Peyer's patch (tissue), 4 donors: Measurements from ENCODE around the gene RTEL1. TPM values are rescaled to one million over a fixed set of nuclear protein-coding genes. Genes with fewer than 3 reads are reported as not detected.

Experiments
- DNase-seq, 3 donors: peaks; one replicate each; pipeline ENCODE4 v3.0.0-alpha.2; 2017 to 2019
- H3K27ac ChIP-seq, 4 donors: fragments of 200-600 bp; sonication (generic); one replicate each; pipeline ENCODE4 v1.5.1; 2016 to 2019
- H3K27me3 ChIP-seq, 2 donors: fragments of 200-600 bp; sonication (generic); one replicate each; pipeline ENCODE4 v1.5.1; 2019
- H3K36me3 ChIP-seq, 3 donors: fragments of 200-600 bp; sonication (generic); one replicate each; pipeline ENCODE4 v1.5.1; 2016 to 2019
- H3K4me1 ChIP-seq, 4 donors: fragments of 200-600 bp; sonication (generic); one replicate each; pipeline ENCODE4 v1.5.1; 2016 to 2019
- H3K4me3 ChIP-seq, 4 donors: fragments of 200-600 bp; sonication (generic); 1 replicate in 3 of 4; 2 replicates in 1 of 4; pipeline ENCODE4 v1.5.1; 2016 to 2019; ENCODE audit warnings: mild to moderate bottlenecking in 1 of 4
- H3K9me3 ChIP-seq, 4 donors: fragments of 200-600 bp; sonication (generic); one replicate each; pipeline ENCODE4 v1.5.1; 2016 to 2019; ENCODE audit warnings: mild to moderate bottlenecking in 1 of 4
- CTCF ChIP-seq, 6 experiments: fragments of 450-650 bp in 4 of 6; fragments of 200-600 bp in 2 of 6; sonication (generic) in 1 of 6; IDR thresholded peaks; one replicate each; pipeline ENCODE4 v1.5.1; 2017 to 2019; ENCODE audit warnings: antibody characterized with exemption in 6 of 6, mild to moderate bottlenecking in 3 of 6, moderate library complexity in 1 of 6
- POLR2A ChIP-seq, 2 donors: fragments of 450-650 bp; IDR thresholded peaks; one replicate each; pipeline ENCODE4 v1.5.1; 2017; ENCODE audit warnings: antibody characterized with exemption in 2 of 2, mild to moderate bottlenecking in 2 of 2, moderate library complexity in 2 of 2
- small RNA-seq, 2 donors: library from RNA; depleted of rRNA; stranded (forward); fragments of <200 nt; gene quantifications; one replicate each; pipeline ENCODE3, GENCODE V24; 2016
- total RNA-seq, 4 donors: library from RNA; depleted of rRNA; stranded (reverse); fragments of >200 nt; gene quantifications; one replicate each; pipeline ENCODE4 v1.1.0, GENCODE V29; 2016

Gene RTEL1
- total RNA-seq, 4 donors from 2014 or later = 25.6 to 61.1 (median 30.2) TPM

DNA sequence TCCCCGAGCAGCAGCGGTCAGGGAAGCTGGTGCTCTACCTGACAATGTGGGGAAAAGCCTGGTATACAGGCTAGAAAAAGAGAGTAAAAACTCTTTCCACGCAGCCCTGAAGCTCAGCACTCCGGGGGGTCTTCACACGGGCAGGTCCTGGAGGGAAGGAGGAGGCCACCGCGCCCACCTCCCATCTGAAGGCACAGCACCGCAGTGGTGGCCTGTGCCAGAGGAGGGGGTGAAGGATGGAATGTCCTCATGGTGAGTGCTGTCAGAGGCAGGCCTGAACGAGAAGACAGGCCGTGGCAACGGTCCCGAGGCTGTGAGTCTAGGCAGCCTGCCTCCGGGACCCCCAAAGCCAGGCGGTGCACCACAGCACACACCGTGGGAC, 87.3 kb downstream of the RTEL1 start:
- Histone ChIP-seq H3K36me3 (peaks cover 0 to 22% (median 0%) of the 10 kb centered on the region in 3 donors), H3K4me3 (no peak overlapping the region), H3K4me1 (peaks cover 0 to 15% (median 10%) of the 10 kb centered on the region in 4 donors), H3K27me3 (no peaks in the 10 kb centered on the region), H3K27ac (no peak overlapping the region), H3K9me3 (no peaks in the 10 kb centered on the region)
- TF ChIP-seq POLR2A (IDR thresholded peaks at IDR 0.05) (no peak), CTCF (IDR thresholded peaks at IDR 0.05) (no peak)
- DNase-seq = no peak

Small RNA genes lying within 50 kb of the gene (small RNA-seq; reads per million reads assigned to genes)
- gene LIME1 (0 reads per million in 2 donors), gene TNFRSF6B (0 reads per million in 2 donors)

Other genes starting within 250 kb of the RTEL1 start
- not detected for gene KCNQ2, start 185.7 kb upstream of the RTEL1 start, total RNA-seq
- gene EEF1A2, start 159.2 kb upstream of the RTEL1 start, total RNA-seq = 1 to 10 TPM in 3 of 4 donors, under 1 TPM in 1; 0.67 to 3.3 (median 2.1) TPM
- gene PPDPF, start 137.5 kb upstream of the RTEL1 start, total RNA-seq = 100 to 1,000 TPM in 3 of 4 donors, 10 to 100 TPM in 1; 94.1 to 435 (median 193) TPM
- gene PTK6, start 120.9 kb upstream of the RTEL1 start, total RNA-seq = 100 to 1,000 TPM in 1 of 4 donors, 10 to 100 TPM in 2, 1 to 10 TPM in 1; 8.3 to 109 (median 84.5) TPM
- gene SRMS, start 110.6 kb upstream of the RTEL1 start, total RNA-seq = not detected
- under 1 TPM in 1 of 4 donors, not detected in 3; 0.67 TPM for gene FNDC11, start 104.2 kb upstream of the RTEL1 start, total RNA-seq
- 10 to 100 TPM; 32.2 to 42.0 (median 38.4) TPM for gene HELZ2, start 84.1 kb upstream of the RTEL1 start, total RNA-seq
- gene GMEB2, start 31.2 kb upstream of the RTEL1 start, total RNA-seq = 10 to 100 TPM; 13.8 to 24.5 (median 17.1) TPM
- gene STMN3, start 4.9 kb upstream of the RTEL1 start, total RNA-seq = 10 to 100 TPM in 1 of 4 donors, 1 to 10 TPM in 3; 3.4 to 23.1 (median 5.6) TPM
- gene TNFRSF6B, start 38.3 kb downstream of the RTEL1 start, total RNA-seq = 1 to 10 TPM in 3 of 4 donors, not detected in 1; 2.1 to 4.2 (median 2.7) TPM
- 10 to 100 TPM; 39.1 to 67.6 (median 46.3) TPM for gene ARFRP1, start 49.7 kb downstream of the RTEL1 start, total RNA-seq
- gene ZGPAT, start 49.7 kb downstream of the RTEL1 start, total RNA-seq = 10 to 100 TPM; 48.9 to 67.7 (median 54.7) TPM
- 10 to 100 TPM; 32.6 to 55.3 (median 41.0) TPM for gene LIME1, start 78.4 kb downstream of the RTEL1 start, total RNA-seq
- 10 to 100 TPM; 34.2 to 54.5 (median 40.4) TPM for gene SLC2A4RG, start 81.5 kb downstream of the RTEL1 start, total RNA-seq
- gene ZBTB46, start 173.0 kb downstream of the RTEL1 start, total RNA-seq = 10 to 100 TPM in 1 of 4 donors, 1 to 10 TPM in 3; 1.9 to 33.0 (median 4.4) TPM
- gene ABHD16B, start 203.2 kb downstream of the RTEL1 start, total RNA-seq = not detected
- gene TPD52L2, start 207.0 kb downstream of the RTEL1 start, total RNA-seq = 10 to 100 TPM; 59.4 to 78.7 (median 65.1) TPM
- 100 to 1,000 TPM in 3 of 4 donors, 10 to 100 TPM in 1; 41.3 to 137 (median 113) TPM for gene DNAJC5, start 236.8 kb downstream of the RTEL1 start, total RNA-seq